Epithelial cell of esophagus (primary cell): ENCODE results near the gene TMEM54.

Experiments
- DNase-seq: peaks from one replicate; pipeline ENCODE4 v3.0.0; 2010; ENCODE audit warnings: low read depth
- H3K4me3 ChIP-seq: 2 replicates; pipeline ENCODE4 v1.5.1; 2011; ENCODE audit warnings: mild to moderate bottlenecking, low read length, control low read depth
- CTCF ChIP-seq: IDR thresholded peaks from 2 replicates; pipeline ENCODE4 v1.5.1; 2011; ENCODE audit warnings: low read depth, mild to moderate bottlenecking, low read length, control low read depth, inconsistent platforms; ENCODE audit not compliant: insufficient read depth; ENCODE audit errors: missing control alignments

Gene TMEM54

DNA sequence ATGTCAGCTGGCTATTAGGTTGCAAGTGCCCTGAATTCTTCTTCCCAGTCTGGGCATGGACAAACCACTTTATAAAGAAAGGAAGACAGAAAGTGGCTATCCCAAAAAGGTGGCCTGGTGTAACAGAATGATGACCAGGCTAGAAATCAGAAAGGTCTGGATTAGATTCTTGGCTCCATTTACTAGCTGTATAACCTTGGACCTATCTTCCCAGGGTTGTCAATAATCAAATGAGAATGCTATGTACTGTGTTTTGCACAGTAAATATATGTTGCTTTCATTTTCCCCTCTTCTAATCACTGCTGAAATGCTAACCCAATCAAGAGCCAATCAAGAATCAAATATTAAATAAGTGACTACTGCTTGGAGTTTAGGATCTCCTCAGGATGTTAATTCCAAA lies 43.0 kb upstream of the TMEM54 start:
- no peak overlapping the region for H3K4me3 ChIP-seq
- no peak for TF ChIP-seq CTCF
- no peak for DNase-seq

- no peak for TF ChIP-seq CTCF
- no peak overlapping the region for H3K4me3 ChIP-seq
- DNase-seq, result peak; percentile 90
Observed at GRCh38 chr1:32939655-32940371, 38.6 kb upstream of the TMEM54 start.

GRCh38 chr1:32937061-32937460 lies 35.9 kb upstream of the TMEM54 start:
- peak; percentile 43 for DNase-seq
- no peak overlapping the region for H3K4me3 ChIP-seq
- no peak for TF ChIP-seq CTCF

DNA sequence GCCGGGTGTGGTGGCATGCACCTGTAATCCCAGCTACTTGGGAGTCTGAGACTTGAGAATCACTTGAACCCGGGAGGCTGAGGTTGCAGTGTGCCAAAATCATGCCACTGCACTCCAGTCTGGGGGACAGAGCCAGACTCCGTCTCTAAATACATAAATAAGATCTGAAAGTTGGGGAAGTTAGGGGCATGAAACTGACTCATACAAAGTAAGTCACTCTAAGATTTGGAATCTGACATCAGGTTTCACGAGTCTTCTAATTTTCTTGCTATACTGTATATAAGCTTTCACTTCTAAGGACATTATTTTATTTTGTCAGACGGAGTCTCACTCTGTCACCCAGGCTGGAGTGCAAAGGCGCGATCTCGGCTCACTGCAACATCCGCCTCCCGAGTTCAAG lies 33.3 kb upstream of the TMEM54 start:
- no peak overlapping the region for H3K4me3 ChIP-seq
- no peak for TF ChIP-seq CTCF
- no peak for DNase-seq

DNA sequence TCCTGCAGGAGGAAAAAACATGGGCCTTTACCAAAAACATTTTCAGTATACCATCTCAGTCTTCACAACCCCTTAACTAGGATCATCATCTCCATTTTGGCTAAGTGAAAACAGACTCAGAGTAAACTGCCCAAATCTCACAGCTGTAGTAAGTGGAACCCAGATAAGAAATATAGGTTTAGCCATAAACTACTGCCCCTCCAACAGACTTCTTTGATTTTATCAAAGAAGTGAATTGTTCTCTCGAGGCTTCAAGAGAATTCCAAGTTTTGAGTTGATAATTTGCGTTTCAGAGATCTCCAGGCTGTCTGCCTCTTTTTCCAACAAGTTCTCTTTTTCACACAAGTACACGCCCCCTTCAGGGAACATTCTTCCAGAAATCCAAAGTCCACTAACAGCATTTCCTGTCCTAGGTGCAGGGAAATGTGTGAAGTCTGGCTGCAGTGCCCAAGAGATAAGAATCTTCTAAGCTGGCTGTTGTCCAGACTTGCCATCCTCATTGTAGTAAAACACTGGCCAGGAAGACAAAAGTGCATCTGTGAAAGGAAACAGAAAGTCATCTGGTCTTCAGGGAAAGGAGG lies 32.6 kb upstream of the TMEM54 start:
- no peak for TF ChIP-seq CTCF

DNA sequence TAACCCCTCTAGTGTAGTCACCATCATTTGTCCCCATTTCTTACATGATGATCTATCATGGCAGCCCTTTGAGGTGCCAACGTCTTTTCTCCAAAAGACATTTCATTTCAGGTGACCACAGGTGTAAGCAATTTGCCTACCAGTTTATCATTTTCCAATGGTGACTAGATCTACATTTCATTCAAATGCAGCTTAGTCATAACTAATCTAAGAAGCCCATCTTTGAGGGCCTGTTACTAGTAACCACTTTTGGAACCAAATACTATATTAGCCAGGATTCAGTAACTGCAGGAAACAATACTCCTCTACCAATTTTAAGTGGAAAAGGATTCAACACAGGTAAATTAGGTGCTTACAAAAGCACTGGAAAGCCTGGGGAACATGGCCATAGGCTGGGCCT lies 30.6 kb upstream of the TMEM54 start:
- TF ChIP-seq CTCF, result no peak
- H3K4me3 ChIP-seq, result no peak overlapping the region
- no peak for DNase-seq

More for the DNA sequence above, 32.6 kb upstream of the TMEM54 start:
- peak; percentile 32 for DNase-seq
- no peak overlapping the region for H3K4me3 ChIP-seq

DNA sequence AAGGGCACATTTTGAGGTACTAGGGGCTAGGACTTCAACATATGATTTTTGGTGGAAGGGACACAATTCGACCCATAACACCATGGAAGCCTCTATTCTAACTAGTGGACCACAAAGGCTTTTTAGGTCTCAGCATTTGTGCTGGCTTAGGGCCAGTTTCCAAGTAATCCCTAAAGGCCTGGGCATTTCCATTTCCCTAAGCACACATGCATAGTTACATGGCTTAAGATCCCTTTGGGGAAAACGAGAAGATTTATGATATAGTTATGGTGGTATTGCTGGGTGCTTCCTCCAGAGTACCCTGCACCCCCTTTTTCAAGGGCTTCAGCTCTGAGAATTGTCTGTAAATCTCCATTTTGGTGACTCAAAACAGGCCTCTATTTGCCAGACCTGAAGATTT lies 28.2 kb upstream of the TMEM54 start:
- H3K4me3 ChIP-seq, result no peak overlapping the region
- no peak for DNase-seq
- TF ChIP-seq CTCF, result no peak
